ENCODE data around the gene CDH23. TPM values are rescaled to one million over a fixed set of nuclear protein-coding genes. Genes with fewer than 3 reads are reported as not detected.

Gene CDH23
- total and polyA plus RNA-seq, 10 of the 15 experiments (the other 5 are each of a cell fraction or from before 2014, with no cell fraction given): 0.09 to 0.40 (median 0.15) TPM; not detected in 1

DNA sequence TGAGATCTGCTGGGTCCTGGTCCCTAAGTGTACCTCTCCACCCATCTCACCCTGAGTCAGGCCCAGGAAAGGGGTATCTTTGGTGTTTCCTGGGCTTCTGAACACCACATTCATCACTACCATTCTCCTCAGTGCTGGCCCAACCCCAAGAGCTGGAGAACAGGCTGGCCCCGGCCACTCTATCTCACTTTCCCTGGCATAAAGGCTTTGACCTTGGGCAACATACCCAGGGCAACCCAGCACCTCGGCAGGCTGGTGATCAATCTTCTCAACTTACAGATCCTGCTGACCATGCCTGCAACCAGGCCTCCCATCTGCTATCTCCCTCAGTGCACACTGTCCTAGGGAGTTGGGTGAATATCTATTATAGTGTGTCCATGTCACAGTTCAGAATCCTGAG is 374.5 kb downstream of the CDH23 start (continued):
- TF ChIP-seq NRF1 (conservative IDR thresholded peaks at IDR 0.05; ENCODE audit: low read depth, low read length) (no peak), POU2F2 (IDR thresholded peaks at IDR 0.05; ENCODE audit: borderline replicate concordance, low read depth, low read length) (no peak), E2F8 (IDR thresholded peaks at IDR 0.05; ENCODE audit: low read depth, partially characterized antibody) (no peak), IRF5 (IDR thresholded peaks at IDR 0.05; ENCODE audit: borderline replicate concordance) (no peak), ATF3 (IDR thresholded peaks at IDR 0.05; ENCODE audit: borderline replicate concordance, extremely low read depth, low read depth, low read length) (no peak), HDAC6 (IDR thresholded peaks at IDR 0.05; ENCODE audit: unreplicated experiment) (no peak), NFXL1 (IDR thresholded peaks at IDR 0.05; ENCODE audit: borderline replicate concordance) (no peak), PML (IDR thresholded peaks at IDR 0.05; ENCODE audit: low read length) (no peak)

Measured in GM12878 (cell line).